GM21723 (cell line): ENCODE results near the gene PCDHA10.

Source experiments
- ATAC-seq: cut with Tn5 transposase; IDR thresholded peaks from one replicate; pipeline ENCODE4 v1.9.1; 2021; ENCODE audit warnings: mild to moderate bottlenecking, moderate library complexity; ENCODE audit not compliant: unreplicated experiment

PCDHA10 gene

GRCh38 chr5:140881889-140882590, 26.3 kb downstream of the PCDHA10 start, which contains the start of gene PCDHA13:
TSS of gene PCDHA13 (plus strand) at chr5:140882124. CDS start at chr5:140882269, 145 bp downstream.
- no peak for ATAC-seq

- no peak for ATAC-seq
These were observed 26.8 kb downstream of the PCDHA10 start for GRCh38 chr5:140882591-140882899.

- ATAC-seq: no peak
These were observed 27.7 kb downstream of the PCDHA10 start for GRCh38 chr5:140883373-140883772.

- ATAC-seq: no peak
These were observed 28.4 kb downstream of the PCDHA10 start for GRCh38 chr5:140883927-140884697.

GRCh38 chr5:140916325-140916724, 60.6 kb downstream of the PCDHA10 start:
- ATAC-seq: no peak
